ENCODE results near the gene ZNF366.
A peak's percentile ranks its signal among the peaks of the same experiment; 100 is the strongest.

ZNF366 gene

GRCh38 chr5:72506158-72506549, 1.1 kb downstream of the ZNF366 start:
- WGBS, 2 experiments (ENCODE audit: insufficient coverage in 2 of 2) = 97 to 100% methylated on average over 1 to 5 of the region's 7 CpGs
- H3K4me1 ChIP-seq (ENCODE audit: control insufficient read depth, insufficient read depth, low read length, poor library complexity, severe bottlenecking) = peaks cover 44% of the 10 kb centered on the region
- no peaks in the 10 kb centered on the region for H3K36me3 ChIP-seq (ENCODE audit: control insufficient read depth, insufficient read depth, low read length)
- H3K4me3 ChIP-seq (ENCODE audit: extremely low read depth, insufficient read depth, low read length, poor library complexity, severe bottlenecking) = no peak overlapping the region
- no peaks in the 10 kb centered on the region for H3K9me3 ChIP-seq (ENCODE audit: control insufficient read depth, low read length)
- H3K27ac ChIP-seq (ENCODE audit: low read depth, low read length, severe bottlenecking) = no peak overlapping the region

GRCh38 chr5:72505539-72506157, 1.6 kb downstream of the ZNF366 start:
- H3K27ac ChIP-seq (ENCODE audit: low read depth, low read length, severe bottlenecking) = no peak overlapping the region
- WGBS, 2 experiments (ENCODE audit: insufficient coverage in 2 of 2) = 100% methylated on average over 2 of the region's 7 CpGs; no CpG with 5 or more reads in 1 of the 2 experiments
- H3K4me3 ChIP-seq (ENCODE audit: extremely low read depth, insufficient read depth, low read length, poor library complexity, severe bottlenecking) = no peak overlapping the region
- H3K9me3 ChIP-seq (ENCODE audit: control insufficient read depth, low read length) = no peaks in the 10 kb centered on the region
- H3K36me3 ChIP-seq (ENCODE audit: control insufficient read depth, insufficient read depth, low read length) = no peaks in the 10 kb centered on the region
- H3K4me1 ChIP-seq (ENCODE audit: control insufficient read depth, insufficient read depth, low read length, poor library complexity, severe bottlenecking) = peaks cover 39% of the 10 kb centered on the region

GRCh38 chr5:72505016-72505415, 2.2 kb downstream of the ZNF366 start:
- no CpG with 5 or more reads among the region's 5 CpGs for WGBS, 2 experiments (ENCODE audit: insufficient coverage in 2 of 2)
- H3K27ac ChIP-seq (ENCODE audit: low read depth, low read length, severe bottlenecking) = no peak overlapping the region
- no peaks in the 10 kb centered on the region for H3K9me3 ChIP-seq (ENCODE audit: control insufficient read depth, low read length)
- no peaks in the 10 kb centered on the region for H3K36me3 ChIP-seq (ENCODE audit: control insufficient read depth, insufficient read depth, low read length)
- H3K4me1 ChIP-seq (ENCODE audit: control insufficient read depth, insufficient read depth, low read length, poor library complexity, severe bottlenecking) = peaks cover 36% of the 10 kb centered on the region
- H3K4me3 ChIP-seq (ENCODE audit: extremely low read depth, insufficient read depth, low read length, poor library complexity, severe bottlenecking) = no peak overlapping the region

- H3K4me1 ChIP-seq (ENCODE audit: control insufficient read depth, insufficient read depth, low read length, poor library complexity, severe bottlenecking) = peaks cover 38% of the 10 kb centered on the region
- 100% methylated on average over 6 of the region's 14 CpGs; no CpG with 5 or more reads in 1 of the 2 experiments for WGBS, 2 experiments (ENCODE audit: insufficient coverage in 2 of 2)
- H3K27ac ChIP-seq (ENCODE audit: low read depth, low read length, severe bottlenecking) = peak overlapping the region; percentile 32
- H3K36me3 ChIP-seq (ENCODE audit: control insufficient read depth, insufficient read depth, low read length) = no peaks in the 10 kb centered on the region
- no peaks in the 10 kb centered on the region for H3K9me3 ChIP-seq (ENCODE audit: control insufficient read depth, low read length)
- H3K4me3 ChIP-seq (ENCODE audit: extremely low read depth, insufficient read depth, low read length, poor library complexity, severe bottlenecking) = no peak overlapping the region
These were observed 3.2 kb downstream of the ZNF366 start for GRCh38 chr5:72503888-72504491.

GRCh38 chr5:72501488-72501887, 5.7 kb downstream of the ZNF366 start:
- H3K4me3 ChIP-seq (ENCODE audit: extremely low read depth, insufficient read depth, low read length, poor library complexity, severe bottlenecking) = no peak overlapping the region
- no CpG with 5 or more reads among the region's 3 CpGs for WGBS, 2 experiments (ENCODE audit: insufficient coverage in 2 of 2)
- H3K36me3 ChIP-seq (ENCODE audit: control insufficient read depth, insufficient read depth, low read length) = no peaks in the 10 kb centered on the region
- H3K27ac ChIP-seq (ENCODE audit: low read depth, low read length, severe bottlenecking) = no peak overlapping the region
- H3K4me1 ChIP-seq (ENCODE audit: control insufficient read depth, insufficient read depth, low read length, poor library complexity, severe bottlenecking) = peaks cover 35% of the 10 kb centered on the region
- no peaks in the 10 kb centered on the region for H3K9me3 ChIP-seq (ENCODE audit: control insufficient read depth, low read length)

GRCh38 chr5:72499730-72500129, 7.5 kb downstream of the ZNF366 start:
- 92 to 96% methylated on average over 9 to 11 of the region's 12 CpGs for WGBS, 2 experiments (ENCODE audit: insufficient coverage in 2 of 2)
- Histone ChIP-seq H3K27ac (ENCODE audit: low read depth, low read length, severe bottlenecking) (no peak overlapping the region), H3K4me3 (ENCODE audit: extremely low read depth, insufficient read depth, low read length, poor library complexity, severe bottlenecking) (no peak overlapping the region), H3K9me3 (ENCODE audit: control insufficient read depth, low read length) (no peaks in the 10 kb centered on the region), H3K4me1 (ENCODE audit: control insufficient read depth, insufficient read depth, low read length, poor library complexity, severe bottlenecking) (peaks cover 34% of the 10 kb centered on the region), H3K36me3 (ENCODE audit: control insufficient read depth, insufficient read depth, low read length) (no peaks in the 10 kb centered on the region)

- Histone ChIP-seq H3K4me3 (ENCODE audit: extremely low read depth, insufficient read depth, low read length, poor library complexity, severe bottlenecking) (no peak overlapping the region), H3K9me3 (ENCODE audit: control insufficient read depth, low read length) (no peaks in the 10 kb centered on the region), H3K36me3 (ENCODE audit: control insufficient read depth, insufficient read depth, low read length) (no peaks in the 10 kb centered on the region), H3K4me1 (ENCODE audit: control insufficient read depth, insufficient read depth, low read length, poor library complexity, severe bottlenecking) (peaks cover 28% of the 10 kb centered on the region), H3K27ac (ENCODE audit: low read depth, low read length, severe bottlenecking) (no peak overlapping the region)
- 80 to 86% methylated on average over 1 to 2 of the region's 2 CpGs for WGBS, 2 experiments (ENCODE audit: insufficient coverage in 2 of 2)
These were observed 8.1 kb downstream of the ZNF366 start for GRCh38 chr5:72499090-72499489.

- H3K9me3 ChIP-seq (ENCODE audit: control insufficient read depth, low read length) = no peaks in the 10 kb centered on the region
- peaks cover 24% of the 10 kb centered on the region for H3K4me1 ChIP-seq (ENCODE audit: control insufficient read depth, insufficient read depth, low read length, poor library complexity, severe bottlenecking)
- 86 to 100% methylated on average over 1 of the region's 2 CpGs for WGBS, 2 experiments (ENCODE audit: insufficient coverage in 2 of 2)
- H3K27ac ChIP-seq (ENCODE audit: low read depth, low read length, severe bottlenecking) = no peak overlapping the region
- H3K4me3 ChIP-seq (ENCODE audit: extremely low read depth, insufficient read depth, low read length, poor library complexity, severe bottlenecking) = no peak overlapping the region
- no peaks in the 10 kb centered on the region for H3K36me3 ChIP-seq (ENCODE audit: control insufficient read depth, insufficient read depth, low read length)
These were observed 8.9 kb downstream of the ZNF366 start for GRCh38 chr5:72498284-72498683.

GRCh38 chr5:72497823-72498222, 9.4 kb downstream of the ZNF366 start:
- H3K9me3 ChIP-seq (ENCODE audit: control insufficient read depth, low read length) = no peaks in the 10 kb centered on the region
- peaks cover 24% of the 10 kb centered on the region for H3K4me1 ChIP-seq (ENCODE audit: control insufficient read depth, insufficient read depth, low read length, poor library complexity, severe bottlenecking)
- WGBS, 2 experiments (ENCODE audit: insufficient coverage in 2 of 2) = no CpG with 5 or more reads among the region's 3 CpGs
- H3K27ac ChIP-seq (ENCODE audit: low read depth, low read length, severe bottlenecking) = no peak overlapping the region
- no peaks in the 10 kb centered on the region for H3K36me3 ChIP-seq (ENCODE audit: control insufficient read depth, insufficient read depth, low read length)
- no peak overlapping the region for H3K4me3 ChIP-seq (ENCODE audit: extremely low read depth, insufficient read depth, low read length, poor library complexity, severe bottlenecking)

GRCh38 chr5:72495410-72495809, 11.8 kb downstream of the ZNF366 start:
- H3K4me3 ChIP-seq (ENCODE audit: extremely low read depth, insufficient read depth, low read length, poor library complexity, severe bottlenecking) = no peak overlapping the region
- peaks cover 22% of the 10 kb centered on the region for H3K4me1 ChIP-seq (ENCODE audit: control insufficient read depth, insufficient read depth, low read length, poor library complexity, severe bottlenecking)
- H3K9me3 ChIP-seq (ENCODE audit: control insufficient read depth, low read length) = no peaks in the 10 kb centered on the region
- 81 to 86% methylated on average over 3 to 4 of the region's 6 CpGs for WGBS, 2 experiments (ENCODE audit: insufficient coverage in 2 of 2)
- no peaks in the 10 kb centered on the region for H3K36me3 ChIP-seq (ENCODE audit: control insufficient read depth, insufficient read depth, low read length)
- no peak overlapping the region for H3K27ac ChIP-seq (ENCODE audit: low read depth, low read length, severe bottlenecking)

- Histone ChIP-seq H3K9me3 (ENCODE audit: control insufficient read depth, low read length) (no peaks in the 10 kb centered on the region), H3K27ac (ENCODE audit: low read depth, low read length, severe bottlenecking) (no peak overlapping the region), H3K4me1 (ENCODE audit: control insufficient read depth, insufficient read depth, low read length, poor library complexity, severe bottlenecking) (peaks cover 20% of the 10 kb centered on the region), H3K4me3 (ENCODE audit: extremely low read depth, insufficient read depth, low read length, poor library complexity, severe bottlenecking) (no peak overlapping the region), H3K36me3 (ENCODE audit: control insufficient read depth, insufficient read depth, low read length) (no peaks in the 10 kb centered on the region)
- WGBS, 2 experiments (ENCODE audit: insufficient coverage in 2 of 2) = 100% methylated on average over 1 to 3 of the region's 5 CpGs
These were observed 12.5 kb downstream of the ZNF366 start for GRCh38 chr5:72494623-72495124.
